AG09319 (cell line): ENCODE results near the gene CEP170B.
A peak's percentile ranks its signal among the peaks of the same experiment; 100 is the strongest.

ENCODE experiments used
- DNase-seq: peaks from one replicate; pipeline ENCODE4 v3.0.0-alpha.2; 2010; ENCODE audit warnings: low read depth; ENCODE audit errors: extremely low read depth
- CTCF ChIP-seq: IDR thresholded peaks from 2 replicates; pipeline ENCODE4 v1.5.1; 2011; ENCODE audit warnings: low read depth, mild to moderate bottlenecking, inconsistent platforms, low read length, moderate library complexity

CEP170B gene

GRCh38 chr14:104871145-104871655, 6.1 kb downstream of the CEP170B start:
- peak; percentile 0; the same call in 1 of the 2 replicates for TF ChIP-seq CTCF
- DNase-seq = no peak

- no peak for TF ChIP-seq CTCF
Observed at GRCh38 chr14:104871656-104872468, 6.8 kb downstream of the CEP170B start.

GRCh38 chr14:104872469-104873341, 7.6 kb downstream of the CEP170B start:
- DNase-seq = no peak
- TF ChIP-seq CTCF = no peak

More at GRCh38 chr14:104871656-104872468, 6.8 kb downstream of the CEP170B start:
- no peak for DNase-seq

GRCh38 chr14:104873380-104874055, 8.4 kb downstream of the CEP170B start:
- TF ChIP-seq CTCF = no peak
- no peak for DNase-seq

- TF ChIP-seq CTCF = no peak
- DNase-seq = no peak
Observed at GRCh38 chr14:104874110-104874531, 9.1 kb downstream of the CEP170B start.

GRCh38 chr14:104874571-104875411, 9.7 kb downstream of the CEP170B start:
- no peak for DNase-seq
- TF ChIP-seq CTCF = no peak
